Lower lobe of right lung (tissue), 2 donors: Measurements from ENCODE around the gene NAA38. TPM values are rescaled to one million over a fixed set of nuclear protein-coding genes. Genes with fewer than 3 reads are reported as not detected.
"Not testable (repeated sequence)": the region's sequence is repeated elsewhere in the genome, so short reads cannot be mapped to it uniquely, and the experiment has no call there.

Experiments
- ATAC-seq, 2 donors: fragments of 200-7000 bp; cut with Tn5 transposase; one replicate each; pipeline ENCODE4 v1.9.1; 2020 to 2022; ENCODE audit warnings: mild to moderate bottlenecking in 2 of 2, moderate library complexity in 2 of 2
- DNase-seq: peaks from one replicate; pipeline ENCODE4 v3.0.0-alpha.2; 2020
- H3K27ac ChIP-seq: fragments of 200-600 bp; one replicate; pipeline ENCODE4 v1.8.0; 2022
- H3K27me3 ChIP-seq: fragments of 200-600 bp; one replicate; pipeline ENCODE4 v1.8.0; 2022; ENCODE audit warnings: low read depth
- H3K36me3 ChIP-seq: fragments of 200-600 bp; one replicate; pipeline ENCODE4 v1.8.0; 2022; ENCODE audit warnings: mild to moderate bottlenecking
- H3K4me1 ChIP-seq: fragments of 200-600 bp; one replicate; pipeline ENCODE4 v1.8.0; 2022
- H3K4me3 ChIP-seq: fragments of 200-600 bp; one replicate; pipeline ENCODE4 v1.8.0; 2022; ENCODE audit warnings: mild to moderate bottlenecking
- H3K9me3 ChIP-seq: fragments of 200-600 bp; one replicate; pipeline ENCODE4 v1.8.0; 2022
- CTCF ChIP-seq: fragments of 200-600 bp; IDR thresholded peaks from one replicate; pipeline ENCODE4 v1.8.0; 2022; ENCODE audit warnings: antibody characterized with exemption, mild to moderate bottlenecking
- intact Hi-C: fragments of 100-400 bp; cut with DNase I; formaldehyde crosslinking; loops from one replicate; pipeline ENCODE4 v1.11.0; 2022
- total RNA-seq: library from RNA; stranded (reverse); fragmentation: NEBNext Ultra II Directional; extraction: Animal tissue kit (Norgen Biotek cat#: 25700); gene quantifications from one replicate; pipeline ENCODE4 v1.2.1, GENCODE V29; 2021
- donor health status: DM: no; HTN: yes; CAD: no; lungs with severe emphysema.

Gene NAA38
- total RNA-seq, 1 donor from 2014 or later = 61.5 TPM

- Histone ChIP-seq H3K9me3 (no peaks in the 10 kb centered on the region), H3K4me1 (peaks cover 10% of the 10 kb centered on the region), H3K4me3 (no peak overlapping the region), H3K27ac (no peak overlapping the region), H3K27me3 (no peaks in the 10 kb centered on the region), H3K36me3 (peaks cover 14% of the 10 kb centered on the region)
- no peak for TF ChIP-seq CTCF
- ATAC-seq (no peak), DNase-seq (no peak)
- intact Hi-C loops = no loop called here
These were observed 18.5 kb upstream of the NAA38 start for GRCh38 chr17:7875804-7876370.

- no peaks in the 10 kb centered on the region for H3K27me3 ChIP-seq
- peaks cover 4% of the 10 kb centered on the region for H3K36me3 ChIP-seq
- no peak for DNase-seq
- H3K4me3 ChIP-seq = no peak overlapping the region
- ATAC-seq = peak in 1 of 2 donors; percentile 82
- H3K4me1 ChIP-seq = peaks cover 15% of the 10 kb centered on the region
- TF ChIP-seq CTCF = no peak
- intact Hi-C loops = no loop called here
- H3K9me3 ChIP-seq = no peaks in the 10 kb centered on the region
- no peak overlapping the region for H3K27ac ChIP-seq
These were observed 15.7 kb upstream of the NAA38 start for GRCh38 chr17:7873051-7873450.

GRCh38 chr17:7867881-7868329, 10.5 kb upstream of the NAA38 start:
- no peak for TF ChIP-seq CTCF
- Histone ChIP-seq H3K27me3 (no peaks in the 10 kb centered on the region), H3K36me3 (peaks cover 4% of the 10 kb centered on the region), H3K27ac (no peak overlapping the region), H3K4me1 (peaks cover 21% of the 10 kb centered on the region), H3K4me3 (no peak overlapping the region), H3K9me3 (no peaks in the 10 kb centered on the region)
- DNase-seq = no peak
- ATAC-seq = peak in 1 of 2 donors; percentile 48
- intact Hi-C loops = no loop called here

GRCh38 chr17:7864995-7865650, 7.8 kb upstream of the NAA38 start:
- DNase-seq = no peak
- intact Hi-C loops = no loop called here
- TF ChIP-seq CTCF = no peak

GRCh38 chr17:7864384-7864783, 7.0 kb upstream of the NAA38 start:
- H3K4me3 ChIP-seq, H3K27me3 ChIP-seq, ATAC-seq, H3K9me3 ChIP-seq, H3K36me3 ChIP-seq, H3K27ac ChIP-seq, intact Hi-C loops, DNase-seq: not testable (repeated sequence)
- H3K4me1 ChIP-seq = peaks cover 22% of the 10 kb centered on the region

More at GRCh38 chr17:7864995-7865650, 7.8 kb upstream of the NAA38 start:
- ATAC-seq = no peak
- Histone ChIP-seq H3K4me1 (peaks cover 22% of the 10 kb centered on the region), H3K4me3 (no peak overlapping the region), H3K27me3 (no peaks in the 10 kb centered on the region), H3K36me3 (peaks cover 11% of the 10 kb centered on the region), H3K9me3 (no peaks in the 10 kb centered on the region), H3K27ac (no peak overlapping the region)
